Stimulated activated CD8-positive, alpha-beta memory T cell treated with anti-CD3 and anti-CD28 coated beads, Interleukin-7, amount 100 ng/mL, for 24 hours (primary cell): ENCODE measurements around the gene ANKRD24.
"Not testable (repeated sequence)": the region's sequence is repeated elsewhere in the genome, so short reads cannot be mapped to it uniquely, and the experiment has no call there.

ENCODE experiments used
- DNase-seq: peaks from one replicate; pipeline ENCODE4 v3.0.0-alpha.2; 2020; ENCODE audit warnings: low read depth

ANKRD24 gene

GRCh38 chr19:4173479-4174212, 8.8 kb upstream of the ANKRD24 start:
- no peak for DNase-seq

DNA sequence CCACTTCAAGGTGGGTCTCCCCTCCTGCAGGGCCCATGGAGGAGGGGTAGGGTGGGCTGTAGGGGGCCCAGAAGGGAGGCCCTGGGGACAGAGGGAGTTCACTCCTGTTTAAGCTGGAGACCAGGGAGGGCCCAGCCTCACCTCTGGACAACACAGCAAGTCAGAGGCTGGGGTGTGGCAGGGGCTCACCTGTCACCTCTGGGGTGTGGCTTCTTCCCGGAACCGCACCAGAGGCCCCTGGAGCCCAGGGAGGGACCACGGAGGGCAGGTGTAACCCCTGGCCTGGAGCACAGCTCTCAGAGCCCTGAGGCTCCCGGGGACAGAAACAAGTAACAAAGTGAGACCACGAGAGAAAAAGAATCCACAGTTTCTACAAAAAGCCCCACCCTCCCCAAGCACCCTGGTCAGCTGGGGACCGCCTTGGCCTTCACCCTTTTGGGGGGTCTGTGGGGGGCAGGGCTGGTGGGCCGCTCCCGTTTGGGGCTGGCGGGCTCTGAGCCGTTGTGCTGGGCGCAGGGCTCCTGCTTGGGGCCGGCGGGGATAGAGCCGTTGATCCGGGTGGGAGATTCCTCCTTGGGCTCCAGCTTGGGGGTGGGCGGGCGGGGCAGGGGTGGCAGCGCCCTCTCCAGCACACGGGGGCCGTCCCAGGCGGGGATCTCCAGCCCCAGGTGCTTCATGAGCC, 8.1 kb upstream of the ANKRD24 start:
- DNase-seq: no peak

DNA sequence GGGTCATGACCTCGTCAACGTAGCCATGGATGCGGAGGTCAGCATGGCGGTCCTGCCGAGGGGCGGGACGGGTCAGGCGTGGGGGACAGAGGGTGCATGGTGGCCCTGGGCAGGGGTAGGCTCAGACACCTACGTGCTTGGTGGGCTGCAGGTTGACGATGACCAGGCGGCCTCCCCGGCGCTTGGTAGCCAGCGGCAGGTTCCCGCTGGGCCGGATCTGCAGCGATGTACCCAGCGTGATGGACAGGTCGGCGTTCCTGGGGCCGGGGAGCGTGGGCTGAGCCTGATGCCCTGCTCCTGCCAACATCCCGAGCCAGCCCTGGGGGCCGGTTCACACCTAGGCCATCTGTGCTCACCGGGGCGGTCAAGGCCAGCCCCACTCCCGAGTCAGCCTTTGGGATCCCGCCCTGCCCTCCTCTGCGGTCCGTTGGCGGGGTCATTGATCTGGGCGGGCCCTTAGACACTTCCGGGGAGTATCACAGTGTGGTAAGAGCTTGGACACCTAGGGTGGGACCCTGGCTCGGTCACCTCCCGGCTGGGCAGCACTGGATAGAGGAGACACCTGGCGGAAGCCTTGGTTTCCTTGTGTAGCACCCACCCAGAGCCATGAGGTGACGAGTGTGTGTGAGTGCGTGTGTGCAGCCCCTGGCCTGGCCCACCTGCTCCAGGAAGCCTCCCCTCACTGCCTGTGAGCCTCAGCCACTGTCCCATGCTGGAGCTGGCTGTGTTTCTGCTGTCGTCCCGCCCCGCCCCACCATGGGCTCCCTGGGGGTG, 7.4 kb upstream of the ANKRD24 start:
- no peak for DNase-seq

DNA sequence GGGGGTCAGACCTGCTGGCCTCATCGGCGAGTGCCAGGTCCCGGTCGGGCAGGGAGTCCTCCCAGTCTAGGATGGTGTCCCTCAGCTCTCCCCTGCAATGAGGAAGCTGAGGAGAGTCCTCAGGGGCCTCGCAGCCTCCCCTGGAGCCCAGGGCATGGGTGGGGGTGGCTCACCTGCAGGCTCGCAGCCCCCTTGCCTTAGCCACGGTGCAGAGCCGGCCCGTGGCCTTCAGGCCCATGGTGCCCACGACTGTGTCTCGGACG, 6.9 kb upstream of the ANKRD24 start:
- DNase-seq: no peak

- DNase-seq: no peak
Observed at GRCh38 chr19:4177146-4177545, 5.3 kb upstream of the ANKRD24 start.

- no peak for DNase-seq
Observed at GRCh38 chr19:4178990-4179389, 3.5 kb upstream of the ANKRD24 start.

DNA sequence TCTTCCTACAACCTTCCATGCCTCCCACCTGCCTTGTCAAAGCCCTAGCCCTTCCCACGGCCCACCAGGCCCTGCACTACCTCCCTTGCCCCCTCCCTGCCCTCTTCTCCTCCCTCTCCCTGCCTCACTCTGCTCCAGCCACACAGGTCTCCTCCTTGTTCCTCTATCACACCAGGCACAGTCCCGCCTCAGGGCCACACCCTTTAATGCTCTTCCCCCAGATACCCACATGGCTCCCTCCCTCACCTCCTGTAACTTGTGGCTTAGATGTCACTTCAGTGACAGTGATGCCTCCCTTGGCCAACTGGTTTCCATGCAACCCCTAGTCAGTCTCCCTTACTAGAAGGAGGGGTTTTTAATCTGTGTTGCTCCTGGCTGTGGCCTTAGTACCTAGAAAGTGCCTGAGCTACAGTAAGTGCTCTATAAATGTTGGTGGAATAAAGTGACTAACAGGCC, 1.4 kb upstream of the ANKRD24 start:
- DNase-seq: no peak

DNA sequence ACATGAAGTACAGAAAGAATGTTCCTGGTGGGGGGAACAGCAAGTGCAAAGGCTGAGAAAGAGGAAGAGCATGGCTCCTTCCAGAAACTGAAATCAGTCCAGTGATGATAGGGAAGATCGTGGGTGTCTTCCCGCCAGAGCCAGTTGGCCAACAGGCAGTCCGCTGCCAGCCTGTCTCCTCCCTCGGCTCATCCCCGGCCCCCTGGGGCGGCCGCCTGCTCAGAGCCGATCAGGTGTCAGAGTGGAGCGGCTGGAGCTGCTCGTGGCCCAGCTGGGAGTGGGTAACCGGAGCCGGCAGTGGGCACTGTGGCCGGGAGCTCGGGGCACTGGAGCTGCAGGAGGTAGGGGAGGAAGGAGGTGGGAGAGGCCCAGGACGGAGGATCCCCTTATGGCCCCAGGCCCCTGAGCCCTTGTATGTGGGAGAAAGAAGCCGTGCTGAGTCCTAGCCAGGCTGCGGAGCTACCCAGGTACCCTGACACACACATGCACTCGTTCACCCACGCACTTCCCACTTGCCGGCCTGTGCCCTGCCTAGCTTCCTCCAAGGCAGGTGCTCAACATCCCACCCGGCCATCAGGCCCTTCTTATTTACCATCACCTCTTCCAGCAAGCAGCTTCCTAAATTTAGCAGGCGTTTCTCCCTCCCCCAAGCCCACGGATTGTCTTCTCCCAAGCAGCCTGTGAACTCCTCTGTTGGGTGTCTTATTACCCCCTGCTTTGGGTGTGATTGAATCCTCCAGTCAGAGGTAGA, 1.7 kb downstream of the ANKRD24 start:
- DNase-seq: no peak

DNA sequence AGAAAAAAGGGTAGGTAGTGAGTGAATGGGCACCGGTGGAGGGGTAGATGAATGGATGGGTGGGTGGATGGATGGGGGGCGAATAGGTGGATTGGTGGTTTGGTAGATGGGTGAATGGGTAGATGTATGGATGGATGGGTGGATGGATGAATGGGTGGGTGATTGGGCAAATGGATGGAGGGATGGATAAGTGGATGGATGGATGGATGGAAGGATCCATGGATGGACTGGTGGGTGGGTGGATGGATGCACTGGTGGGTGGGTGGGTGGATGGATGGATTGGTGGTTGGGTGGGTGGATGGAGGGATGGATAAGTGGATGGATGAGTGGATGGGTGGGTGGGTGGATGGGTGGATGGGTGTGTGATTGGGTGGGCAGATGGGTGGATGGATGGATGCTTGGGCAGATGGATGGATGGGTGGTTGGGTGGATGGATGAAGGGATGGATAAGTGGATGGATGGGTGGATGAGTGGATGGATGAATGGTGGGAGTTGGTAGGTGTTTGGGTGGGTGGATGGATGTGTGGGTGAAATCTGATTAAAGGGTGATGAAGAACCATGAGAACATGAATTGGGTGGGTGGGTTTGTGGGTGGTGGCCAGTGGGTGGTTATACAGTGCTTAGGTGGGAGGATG, 2.3 kb downstream of the ANKRD24 start:
- no peak for DNase-seq

- no peak for DNase-seq
Observed at GRCh38 chr19:4185413-4186086, 3.1 kb downstream of the ANKRD24 start.

DNA sequence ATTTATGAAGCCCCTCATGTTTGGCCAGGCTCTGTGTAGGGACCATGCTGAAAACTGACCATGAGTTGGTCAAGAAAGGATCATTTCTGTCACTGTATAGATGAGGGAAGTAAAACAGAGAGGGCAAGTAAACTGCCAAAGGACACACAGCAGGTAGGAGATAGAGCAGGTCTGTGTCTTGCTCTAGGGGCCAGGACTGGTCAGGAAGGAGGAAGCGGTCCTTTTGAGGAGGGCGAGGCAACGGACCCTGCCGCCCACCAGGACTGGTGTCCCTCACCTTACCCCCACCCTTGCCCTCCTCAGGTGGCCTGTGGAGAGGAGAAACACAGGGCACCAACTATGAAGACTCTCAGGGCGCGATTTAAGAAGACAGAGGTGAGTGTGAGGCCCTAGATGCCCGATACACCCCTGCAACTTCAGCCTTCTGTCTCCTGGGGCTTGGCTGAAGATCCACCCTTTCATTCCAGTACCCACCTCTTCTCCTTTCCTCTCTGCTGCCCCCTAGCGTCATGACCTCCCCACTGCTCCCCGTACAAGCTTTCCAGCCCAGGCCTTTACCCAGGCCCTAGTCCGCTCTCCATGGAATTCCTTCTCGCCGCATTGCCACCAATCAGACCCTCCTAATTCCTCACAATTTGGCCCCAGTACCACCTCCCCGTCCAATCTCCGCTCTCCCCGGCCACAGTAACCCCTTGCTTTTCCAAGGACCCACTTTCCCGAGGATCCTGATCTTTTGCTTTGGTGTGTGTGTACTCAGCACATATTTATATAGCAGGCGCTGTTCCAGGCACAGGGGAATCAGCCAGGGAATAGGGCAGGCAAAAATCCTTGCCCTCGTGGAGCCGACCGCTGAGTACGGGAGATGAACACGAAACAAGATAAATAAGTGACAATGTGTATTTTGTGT, 3.9 kb downstream of the ANKRD24 start:
- DNase-seq: peak; percentile 80

DNA sequence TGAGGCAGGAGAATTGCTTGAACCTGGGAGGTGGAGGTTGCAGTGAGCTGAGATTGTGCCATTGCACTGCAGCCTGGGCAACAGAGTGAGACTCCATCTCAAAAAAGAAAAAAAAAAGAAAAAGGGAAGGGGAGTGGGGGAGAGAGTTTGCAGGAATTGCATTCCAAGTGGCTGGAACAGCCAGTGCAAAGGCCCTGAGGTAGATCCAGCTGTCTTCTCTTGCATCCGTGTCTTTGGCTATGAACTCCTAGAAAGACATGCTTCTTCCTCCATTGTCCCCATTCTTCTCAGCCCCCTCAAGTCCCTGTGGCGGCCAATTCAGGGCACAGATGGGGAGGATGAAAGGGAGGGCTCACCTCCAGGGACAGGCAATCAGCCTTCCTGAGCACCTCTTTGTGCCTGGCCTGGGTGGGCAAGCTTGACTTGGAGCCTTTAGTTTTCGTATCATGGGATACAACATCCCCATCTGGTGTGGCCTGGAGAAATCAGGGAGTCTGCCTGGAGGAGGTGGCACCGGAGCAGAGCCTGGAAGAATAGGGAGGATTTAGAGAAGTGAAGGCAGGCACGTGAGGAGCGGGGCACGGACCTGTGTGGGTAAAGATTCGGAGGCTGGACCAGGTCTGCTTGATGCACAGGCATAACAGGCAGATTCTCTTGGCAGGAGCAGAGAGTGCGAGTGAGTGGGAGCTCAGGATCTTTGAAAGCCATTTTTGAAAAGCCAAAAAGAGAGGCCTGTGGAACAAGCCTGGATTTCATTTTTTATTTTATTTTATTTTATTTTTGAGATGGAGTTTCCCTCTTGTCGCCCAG, 5.0 kb downstream of the ANKRD24 start:
- DNase-seq: no peak

DNA sequence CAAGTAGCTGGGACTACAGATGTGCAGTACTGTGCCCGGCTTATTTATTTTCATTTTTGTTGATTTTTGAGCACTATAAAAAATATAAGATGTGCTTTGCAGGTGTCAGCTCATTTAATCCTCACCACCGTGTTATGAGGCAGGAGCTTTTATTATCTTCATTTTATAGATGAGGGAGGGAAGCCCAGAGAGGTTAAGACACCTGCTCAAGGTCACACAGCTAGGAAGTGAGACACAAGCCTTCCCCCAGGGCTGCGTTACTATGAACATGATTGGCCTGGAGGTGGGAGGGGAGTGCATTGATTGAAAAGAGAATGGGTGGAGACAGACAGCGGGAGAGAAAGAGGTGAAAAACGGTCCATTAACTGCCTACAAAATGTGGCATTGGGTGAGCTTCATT, 7.2 kb downstream of the ANKRD24 start:
- DNase-seq: no peak

DNA sequence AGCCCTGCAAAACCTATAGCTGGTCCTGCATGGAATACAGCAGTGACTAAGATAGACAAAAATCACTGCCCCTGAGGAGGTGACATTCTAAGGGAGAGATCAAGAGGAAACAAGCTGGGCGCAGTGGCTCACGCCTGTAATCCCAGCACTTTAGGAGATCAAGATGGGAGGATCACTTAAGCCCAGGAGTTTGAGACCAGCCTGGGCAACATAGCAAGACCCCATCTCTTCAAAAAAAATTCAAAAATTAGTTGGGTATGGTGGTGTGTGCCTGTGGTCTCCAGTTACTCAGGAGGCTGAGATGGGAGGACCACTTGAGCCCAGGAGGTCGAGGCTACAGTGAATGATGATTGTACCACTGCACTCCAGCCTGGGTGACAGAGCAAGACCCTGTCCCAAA, 10.0 kb downstream of the ANKRD24 start:
- DNase-seq: not testable (repeated sequence)

- DNase-seq: no peak
Observed at GRCh38 chr19:4194353-4194752, 11.9 kb downstream of the ANKRD24 start.

- DNase-seq: no peak
Observed at GRCh38 chr19:4196009-4196408, 13.5 kb downstream of the ANKRD24 start.

DNA sequence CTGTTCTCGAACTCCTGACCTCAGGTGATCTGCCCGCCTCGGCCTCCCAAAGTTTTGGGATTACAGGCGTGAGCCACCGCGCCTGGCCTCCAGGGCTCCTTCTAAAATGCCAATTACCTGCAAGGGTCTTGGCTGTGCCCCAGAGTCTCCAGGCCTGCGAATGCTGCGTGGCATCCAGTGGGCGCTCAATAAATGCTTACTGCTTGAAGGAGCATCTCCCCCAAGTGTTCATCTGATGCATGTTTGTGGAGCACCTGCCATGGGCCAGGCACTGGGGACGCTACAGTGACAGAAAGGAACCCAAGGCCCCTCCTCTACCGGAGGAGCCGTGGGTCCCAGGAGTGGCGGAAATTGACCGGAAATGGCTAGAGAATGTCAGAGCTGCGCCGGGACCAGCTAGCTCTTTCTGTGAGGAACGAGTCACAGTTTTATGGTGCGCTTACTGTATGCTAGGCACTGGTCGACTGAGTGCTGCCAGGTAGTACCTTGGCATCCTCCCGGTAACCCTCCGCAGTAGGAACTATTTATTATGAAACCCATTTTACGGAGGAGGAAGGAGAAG, 14.2 kb downstream of the ANKRD24 start:
- no peak for DNase-seq

DNA sequence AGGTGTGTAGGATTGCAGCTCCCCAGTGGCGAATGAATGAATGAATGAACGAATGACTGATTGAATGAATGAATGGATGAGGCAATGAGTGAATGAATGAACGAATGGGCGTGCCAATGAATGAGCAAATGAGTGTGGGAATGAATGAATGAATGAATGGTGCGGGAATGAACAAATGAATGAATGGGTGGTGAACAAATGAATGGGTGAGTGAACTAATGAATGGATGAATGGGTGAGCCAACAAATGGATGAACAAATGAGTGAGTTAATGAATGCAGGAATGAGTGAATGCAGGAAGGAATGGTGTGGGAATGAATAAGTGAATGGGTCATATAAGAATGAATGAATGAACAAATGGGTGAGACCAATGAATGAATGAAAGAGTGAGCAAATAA, 14.7 kb downstream of the ANKRD24 start:
- no peak for DNase-seq
